GM08714 (cell line): Measurements from ENCODE around the gene ETS1.

Source experiments
- H3K4me3 ChIP-seq: fragments of 200-500 bp; sonication (Bioruptor generic); 2 replicates; pipeline ENCODE4 v1.5.1; 2014; ENCODE audit warnings: mild to moderate bottlenecking, low read length, inconsistent platforms
- ZNF274 ChIP-seq: IDR thresholded peaks from 2 replicates; pipeline ENCODE4 v1.6.1; 2012; ENCODE audit warnings: mild to moderate bottlenecking, low read depth, low read length

The ETS1 gene

GRCh38 chr11:128491195-128491936 is 96.0 kb downstream of the ETS1 start:
- no peak overlapping the region for H3K4me3 ChIP-seq
- TF ChIP-seq ZNF274: no peak

DNA sequence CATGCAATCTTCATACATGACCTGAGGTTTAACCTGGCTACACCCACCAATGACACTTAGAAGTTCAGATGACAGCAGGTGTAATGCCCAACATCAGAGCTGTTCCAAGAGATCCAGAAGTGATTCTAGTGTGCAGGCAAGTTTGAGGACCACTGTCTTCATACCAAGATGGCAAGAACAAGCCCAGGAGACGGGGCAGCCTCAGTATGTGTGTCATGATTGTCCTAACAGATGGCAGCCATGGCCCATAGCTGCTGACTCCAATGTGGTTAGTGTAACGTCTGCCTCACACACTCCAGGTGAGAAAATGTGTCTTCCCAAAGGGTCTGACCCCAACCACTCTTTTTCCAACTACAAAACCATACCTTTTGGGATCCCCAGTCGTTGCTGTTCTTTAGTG is 97.3 kb downstream of the ETS1 start:
- no peak for TF ChIP-seq ZNF274

DNA sequence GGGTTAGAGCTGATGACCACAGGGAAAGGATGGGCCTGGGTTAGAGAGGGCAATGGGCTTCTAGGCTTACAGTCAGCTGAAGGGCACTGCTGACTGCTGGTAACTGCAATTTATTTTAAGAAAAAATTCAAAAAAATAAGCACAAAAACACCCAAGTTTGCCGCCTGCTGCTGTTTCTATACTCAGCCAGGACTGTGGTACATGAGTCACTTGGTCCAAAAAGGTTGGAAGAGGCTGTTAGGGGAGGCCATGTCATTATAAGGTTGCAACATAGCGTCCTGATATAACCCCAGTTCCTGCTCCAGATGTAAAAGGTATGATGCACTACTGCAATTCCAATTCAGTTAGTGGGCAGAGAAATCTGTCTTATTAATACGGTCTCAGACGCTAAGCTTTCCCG is 98.9 kb downstream of the ETS1 start:
- no peak overlapping the region for H3K4me3 ChIP-seq
- no peak for TF ChIP-seq ZNF274

More for the DNA sequence above, 97.3 kb downstream of the ETS1 start:
- H3K4me3 ChIP-seq: no peak overlapping the region

DNA sequence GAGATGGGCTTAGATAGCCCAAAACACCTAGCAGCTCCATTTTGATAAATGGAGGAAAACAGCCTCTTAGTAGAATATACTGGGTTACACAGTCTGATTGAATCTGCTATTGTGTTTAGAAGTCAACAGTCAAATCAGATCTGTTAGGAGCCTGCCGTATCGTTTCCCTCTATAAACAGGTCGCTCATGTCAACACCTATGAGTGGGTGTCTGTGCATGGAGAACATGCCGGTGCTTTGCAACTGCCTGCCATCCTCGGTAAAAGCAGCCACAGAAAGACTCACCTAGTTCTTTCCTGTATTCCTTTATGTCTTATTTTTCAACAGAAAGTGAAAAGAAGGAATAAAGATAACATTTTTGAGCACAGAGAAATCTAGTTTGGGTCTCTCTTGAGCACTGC is 99.4 kb downstream of the ETS1 start:
- no peak overlapping the region for H3K4me3 ChIP-seq
- TF ChIP-seq ZNF274: no peak

- peak overlapping the region; percentile 6; the same call in 1 of the 2 replicates for H3K4me3 ChIP-seq
- TF ChIP-seq ZNF274: no peak
These were observed 103.2 kb downstream of the ETS1 start for GRCh38 chr11:128484172-128484571.

DNA sequence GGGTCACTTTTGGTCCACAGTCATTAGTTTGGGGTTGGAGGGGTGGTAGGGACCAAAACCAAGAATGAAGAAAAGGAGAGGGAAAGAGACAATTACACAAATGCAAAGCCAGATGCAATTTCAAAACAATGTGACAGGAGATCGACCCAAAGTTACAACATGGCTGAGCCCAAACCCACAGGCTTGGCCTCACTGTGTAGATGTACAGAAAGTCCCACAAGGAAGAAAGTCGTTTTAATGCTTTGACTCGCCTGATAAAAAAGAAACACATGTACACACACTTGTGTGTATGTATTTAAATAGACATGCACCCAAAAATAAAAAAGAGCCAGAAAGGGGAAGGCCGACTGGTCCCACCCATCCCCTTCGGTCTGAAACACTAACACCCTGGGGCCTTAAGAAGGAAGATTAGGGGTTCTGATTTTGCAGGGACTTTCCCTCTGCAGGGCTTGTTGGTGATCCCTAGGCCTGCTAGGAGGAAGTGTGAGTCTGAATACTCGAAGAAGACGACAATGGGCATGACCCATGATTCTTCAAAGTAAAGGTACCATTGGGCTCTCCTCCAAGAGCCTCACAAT is 104.1 kb downstream of the ETS1 start:
- H3K4me3 ChIP-seq: peak overlapping the region; percentile 67; the same call in 1 of the 2 replicates
- no peak for TF ChIP-seq ZNF274

GRCh38 chr11:128482512-128483191 is 104.7 kb downstream of the ETS1 start:
- no peak for TF ChIP-seq ZNF274
- peak overlapping the region; percentile 67; the same call in 1 of the 2 replicates for H3K4me3 ChIP-seq

DNA sequence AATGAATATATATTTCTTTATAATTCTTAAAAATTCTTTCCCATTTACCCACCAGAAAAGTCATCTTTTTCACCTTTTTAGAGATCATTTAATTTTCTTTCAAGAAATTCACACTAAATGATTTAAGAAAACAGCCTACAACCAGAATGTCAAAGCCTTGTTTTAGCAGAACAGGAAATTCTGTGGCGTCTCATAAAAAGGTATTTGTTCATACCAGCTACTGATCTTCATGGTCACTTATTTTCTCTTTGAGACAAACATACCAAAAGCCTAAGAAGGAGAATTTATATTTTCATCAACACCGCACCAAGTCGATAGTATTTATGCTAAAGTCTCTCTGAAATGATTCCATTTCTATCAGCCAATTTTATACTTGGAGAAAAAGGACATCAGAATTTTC is 105.3 kb downstream of the ETS1 start:
- H3K4me3 ChIP-seq: peak overlapping the region; percentile 67
- no peak for TF ChIP-seq ZNF274

DNA sequence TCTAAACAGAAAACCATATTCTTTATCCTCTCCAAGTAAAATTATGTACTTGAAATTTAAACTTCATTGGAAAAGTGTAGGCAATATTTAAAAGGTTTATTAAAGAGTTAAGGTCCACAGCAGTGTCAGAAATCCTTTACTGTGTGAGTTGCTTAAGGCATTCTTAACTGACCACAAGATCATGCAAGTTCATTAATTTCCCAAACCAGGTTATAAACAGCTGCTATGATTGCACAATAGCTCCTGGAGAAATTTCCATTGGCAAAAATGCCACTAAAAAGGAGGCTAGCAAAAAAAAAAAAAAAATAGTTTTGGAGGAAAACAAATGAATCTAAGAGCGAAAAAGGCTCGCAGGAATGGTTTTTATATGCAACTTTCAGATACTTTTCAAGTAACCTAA is 106.2 kb downstream of the ETS1 start:
- TF ChIP-seq ZNF274: no peak
- H3K4me3 ChIP-seq: no peak overlapping the region

DNA sequence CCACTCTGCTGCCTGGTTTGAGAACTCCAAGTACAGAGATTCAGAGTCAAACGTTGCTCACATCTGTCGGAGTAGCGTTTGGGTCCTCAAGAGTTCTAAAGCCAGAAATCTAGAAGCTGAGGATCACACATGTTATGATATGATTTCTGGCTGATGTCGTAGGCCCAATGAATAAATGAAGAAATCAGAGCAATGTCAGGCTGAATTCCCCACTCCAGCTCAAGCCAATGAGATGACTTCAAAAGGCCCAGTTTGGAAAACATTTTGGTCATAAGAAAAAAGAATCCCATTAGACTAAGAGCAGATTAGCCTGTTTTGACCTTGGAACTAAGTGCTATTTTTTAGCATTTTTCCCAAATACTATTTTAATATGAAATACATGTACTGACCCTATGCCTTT is 106.7 kb downstream of the ETS1 start:
- H3K4me3 ChIP-seq: no peak overlapping the region
- no peak for TF ChIP-seq ZNF274

DNA sequence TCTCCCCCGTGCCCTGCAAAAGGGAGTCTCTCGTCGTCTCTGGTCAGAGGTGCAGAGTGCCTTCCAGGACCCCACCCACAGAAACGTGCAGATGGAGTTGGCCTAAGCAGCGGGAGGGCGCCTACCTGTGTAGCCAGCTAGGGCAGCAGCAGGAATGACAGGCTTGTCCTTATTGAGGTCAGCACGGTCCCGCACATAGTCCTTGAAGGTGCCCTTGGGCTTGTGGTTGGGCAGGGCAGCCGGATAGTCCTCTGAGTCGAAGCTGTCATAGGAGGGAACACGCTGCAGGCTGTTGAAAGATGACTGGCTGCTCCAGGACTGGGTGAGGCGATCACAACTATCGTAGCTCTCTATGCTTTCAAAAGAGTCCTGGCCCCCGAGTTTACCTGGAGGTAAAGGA is 107.3 kb downstream of the ETS1 start:
- TF ChIP-seq ZNF274: no peak
- no peak overlapping the region for H3K4me3 ChIP-seq

- no peak overlapping the region for H3K4me3 ChIP-seq
- TF ChIP-seq ZNF274: no peak
These were observed 108.2 kb downstream of the ETS1 start for GRCh38 chr11:128479144-128479543.

- no peak overlapping the region for H3K4me3 ChIP-seq
- TF ChIP-seq ZNF274: no peak
These were observed 109.1 kb downstream of the ETS1 start for GRCh38 chr11:128478305-128478704.

DNA sequence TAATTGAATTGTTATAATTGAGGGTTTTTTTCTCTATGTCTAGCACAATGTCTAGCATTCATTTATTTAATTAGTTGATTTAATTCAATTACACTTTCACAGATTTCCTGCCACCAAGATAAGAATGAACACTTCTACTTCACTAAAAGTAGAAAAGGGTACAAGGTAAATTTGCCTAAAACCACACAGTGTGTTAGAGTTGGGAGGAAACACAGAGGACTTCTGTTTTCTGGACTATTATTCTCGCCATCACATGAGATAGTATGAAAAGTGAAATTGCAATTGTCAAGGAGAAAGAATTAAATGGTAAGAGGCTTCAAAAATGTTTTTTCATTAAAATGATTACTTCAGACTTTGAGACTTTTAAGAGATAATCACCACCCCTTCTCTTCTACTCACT is 109.5 kb downstream of the ETS1 start:
- no peak for TF ChIP-seq ZNF274
- no peak overlapping the region for H3K4me3 ChIP-seq

DNA sequence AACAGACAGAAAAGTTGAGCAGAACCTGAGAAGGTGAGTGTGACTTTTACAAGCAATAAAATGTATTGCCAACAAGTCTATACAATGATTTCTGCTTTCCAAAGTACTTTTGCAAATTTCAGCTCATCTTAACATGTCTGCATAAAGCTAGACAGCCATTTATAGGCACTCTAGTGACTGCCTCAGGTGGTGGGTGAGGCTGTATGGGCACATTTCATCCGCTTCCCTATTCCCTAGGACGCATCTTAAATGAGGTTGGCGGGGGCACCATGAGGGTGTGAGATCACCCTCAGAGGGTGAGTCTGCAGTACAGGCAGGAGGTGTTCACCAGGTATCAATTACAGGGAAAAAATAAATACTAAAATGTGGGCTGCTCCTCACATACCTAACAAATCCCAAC is 110.1 kb downstream of the ETS1 start:
- TF ChIP-seq ZNF274: no peak
- no peak overlapping the region for H3K4me3 ChIP-seq
